ENCODE results near the gene C1QTNF6.
"Not testable (repeated sequence)": the region's sequence is repeated elsewhere in the genome, so short reads cannot be mapped to it uniquely, and the experiment has no call there.

C1QTNF6 gene

DNA sequence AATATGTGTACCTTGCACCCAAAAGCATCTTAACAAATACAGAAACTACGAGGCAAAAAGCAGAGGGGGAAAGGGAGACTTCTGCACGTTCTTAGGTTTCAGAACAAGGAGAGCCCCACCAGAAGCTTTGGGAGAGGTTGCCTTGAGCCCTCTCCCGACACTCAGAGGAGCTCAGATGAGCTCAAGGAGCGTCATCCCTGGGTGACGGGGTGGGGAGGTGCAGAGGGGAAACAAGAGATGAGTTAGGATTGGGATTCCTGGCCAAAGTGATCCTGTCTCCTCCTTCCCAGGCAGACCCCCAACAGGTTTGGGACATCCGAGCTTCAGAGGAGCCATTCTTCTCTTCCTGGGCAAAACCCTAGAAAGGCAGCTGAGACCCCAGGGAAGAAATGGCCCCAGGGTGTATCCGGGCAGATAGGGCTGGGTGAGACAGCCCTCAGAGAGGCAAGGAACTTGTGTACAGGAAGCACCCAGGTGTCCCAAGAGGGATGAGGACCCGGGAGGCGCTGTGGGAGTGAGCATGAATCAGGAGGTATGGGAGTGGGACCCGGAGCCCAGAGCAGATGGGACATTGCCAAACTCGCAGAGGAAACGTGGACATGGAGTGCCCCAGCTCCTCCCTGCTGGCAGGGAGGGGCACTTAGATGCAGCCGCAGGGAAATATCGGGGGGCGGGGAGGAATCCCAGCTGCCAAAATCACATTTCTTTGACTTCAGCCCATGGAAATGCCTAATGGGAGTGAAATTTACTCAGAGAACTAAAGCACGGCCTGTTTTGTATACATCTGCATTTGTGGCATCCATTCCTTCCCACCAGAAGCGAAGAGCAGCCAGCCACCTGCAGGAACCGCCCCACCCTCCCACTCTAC lies 12.4 kb downstream of the C1QTNF6 start:
- DNase-seq = no peak

DNA sequence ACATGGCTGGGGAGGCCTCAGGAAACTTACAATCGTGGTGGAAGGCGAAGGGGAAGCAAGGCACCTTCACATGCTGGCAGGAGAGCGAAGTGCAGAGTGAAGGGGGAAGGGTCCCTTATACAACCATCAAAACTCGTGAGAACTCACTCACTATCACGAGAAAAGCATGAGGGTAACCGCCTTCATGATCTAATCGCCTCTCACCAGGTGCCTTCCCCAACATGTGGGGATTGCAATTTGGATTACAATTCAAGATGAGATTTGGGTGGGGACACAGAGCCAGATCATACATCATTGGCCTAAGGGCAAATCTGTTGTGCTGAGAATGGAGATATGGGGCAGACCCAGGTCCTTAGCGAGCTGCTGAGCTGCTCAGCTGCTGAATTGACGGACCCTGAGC lies 13.1 kb downstream of the C1QTNF6 start:
- DNase-seq = no peak

DNA sequence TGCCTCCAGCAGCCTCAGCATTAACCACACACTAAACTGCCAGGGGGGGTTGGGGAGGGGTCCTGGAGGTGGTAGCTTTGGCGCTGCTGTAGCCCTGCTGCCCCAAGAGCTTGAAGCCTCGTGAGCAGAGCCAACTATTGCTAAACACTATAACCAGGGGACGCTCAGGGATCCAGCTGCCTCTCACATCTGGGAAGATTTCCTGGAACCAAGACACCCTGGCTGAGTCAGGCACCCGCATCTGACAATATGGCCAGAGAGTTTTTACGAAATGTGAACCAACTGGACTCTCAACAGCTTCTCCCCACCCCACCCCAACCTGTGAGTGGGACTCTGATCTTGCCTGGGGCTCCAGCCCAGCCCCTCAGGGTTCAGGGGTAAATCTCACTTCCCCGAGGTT lies 14.3 kb downstream of the C1QTNF6 start:
- DNase-seq = no peak

DNA sequence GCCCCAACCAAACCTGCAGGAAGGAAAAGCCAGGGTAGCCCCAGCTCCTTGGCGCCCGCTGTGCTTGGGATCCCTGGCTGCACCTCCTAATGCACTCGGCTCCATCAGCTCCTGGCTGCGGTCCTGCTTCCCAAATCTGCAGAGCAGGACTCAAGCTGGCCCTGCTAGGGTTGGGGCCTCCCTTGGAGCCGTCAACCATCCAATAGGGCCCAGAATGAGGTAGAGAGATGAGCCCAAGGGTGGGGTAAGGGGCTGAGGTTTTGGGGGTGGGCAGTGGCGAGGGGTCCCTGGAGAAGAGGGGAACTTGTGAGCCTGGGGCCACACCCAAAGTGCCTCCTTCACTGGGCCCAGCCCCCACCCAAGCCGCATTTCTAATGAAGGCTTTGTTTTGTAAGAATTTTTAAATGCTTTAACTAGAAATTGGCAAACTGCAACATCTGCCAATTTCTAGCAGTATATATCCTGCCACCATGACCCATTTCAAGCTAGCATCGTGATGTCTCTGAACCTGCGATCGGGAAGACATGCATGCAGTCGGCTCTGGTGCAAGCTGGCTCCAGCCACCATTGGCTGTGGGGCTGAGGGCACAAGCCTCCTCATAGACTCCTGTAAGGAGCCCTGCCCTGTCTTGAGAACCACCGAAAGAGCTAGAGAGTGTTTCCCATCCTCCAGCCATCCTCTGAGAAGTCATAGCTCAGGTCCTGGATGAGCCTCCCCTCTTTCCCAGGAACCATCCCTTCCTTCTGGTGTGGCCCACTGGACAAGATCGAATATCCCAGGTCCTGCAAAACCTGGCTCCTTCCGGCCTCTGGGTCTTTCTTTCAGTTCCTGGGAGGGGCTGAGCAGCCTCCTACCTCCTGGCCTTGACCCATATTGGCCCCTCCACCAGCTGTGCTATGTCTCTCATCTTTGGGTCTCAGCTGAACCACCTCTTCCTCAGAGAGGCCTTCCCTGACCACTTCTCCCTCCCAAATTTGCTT lies 15.5 kb downstream of the C1QTNF6 start:
- no peak for DNase-seq

DNA sequence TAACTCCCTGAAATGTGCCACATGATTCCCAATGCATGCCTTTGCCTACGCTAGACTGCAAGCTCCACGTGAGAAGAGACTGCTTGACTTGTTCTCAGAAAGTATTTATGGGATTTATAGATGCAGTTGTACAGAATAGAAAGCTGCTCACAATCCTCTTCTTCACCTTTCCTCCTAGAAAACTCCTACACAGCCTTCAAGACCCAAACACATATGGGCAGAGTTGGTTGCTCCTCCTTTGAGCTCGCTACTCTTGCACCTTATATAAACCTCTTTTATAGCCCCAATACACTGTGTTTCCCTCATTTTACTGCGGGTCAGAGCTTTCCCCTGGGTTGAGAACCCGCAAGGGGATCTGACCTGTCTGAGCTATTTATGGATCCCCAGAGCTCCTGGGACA lies 16.4 kb downstream of the C1QTNF6 start:
- no peak for DNase-seq

DNA sequence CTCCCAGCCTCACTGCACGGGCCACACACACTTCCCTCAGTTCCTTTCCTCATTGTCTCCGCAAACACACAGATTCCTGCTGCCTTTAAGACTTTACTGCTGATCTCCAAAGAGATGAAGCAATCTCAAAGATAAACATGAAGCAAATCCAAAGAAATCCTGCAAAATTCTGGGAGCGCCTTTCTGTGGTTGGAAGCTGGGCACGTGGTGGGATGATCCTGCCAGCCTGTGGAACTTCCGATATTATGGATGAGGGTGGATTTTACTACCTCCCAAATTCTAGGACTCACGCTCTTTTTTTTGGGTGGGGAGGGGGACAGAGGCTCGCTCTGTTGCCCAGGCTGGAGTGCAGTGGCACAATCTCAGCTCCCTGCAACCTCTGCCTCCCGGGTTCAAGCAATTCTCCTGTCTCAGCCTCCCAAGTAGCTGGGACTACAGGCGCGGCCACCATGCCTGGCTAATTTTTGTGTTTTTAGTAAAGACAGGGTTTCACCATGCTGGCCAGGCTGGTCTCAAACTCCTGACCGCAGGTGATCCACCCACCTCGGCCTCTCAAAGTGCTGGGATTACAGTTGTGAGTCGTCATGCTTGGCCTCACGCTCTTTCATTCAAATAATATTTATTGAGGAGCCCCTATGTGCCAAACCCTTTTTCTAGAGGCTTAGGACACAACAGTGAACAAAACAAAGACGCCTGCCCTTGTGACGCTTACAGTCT lies 17.2 kb downstream of the C1QTNF6 start:
- not testable (repeated sequence) for DNase-seq

DNA sequence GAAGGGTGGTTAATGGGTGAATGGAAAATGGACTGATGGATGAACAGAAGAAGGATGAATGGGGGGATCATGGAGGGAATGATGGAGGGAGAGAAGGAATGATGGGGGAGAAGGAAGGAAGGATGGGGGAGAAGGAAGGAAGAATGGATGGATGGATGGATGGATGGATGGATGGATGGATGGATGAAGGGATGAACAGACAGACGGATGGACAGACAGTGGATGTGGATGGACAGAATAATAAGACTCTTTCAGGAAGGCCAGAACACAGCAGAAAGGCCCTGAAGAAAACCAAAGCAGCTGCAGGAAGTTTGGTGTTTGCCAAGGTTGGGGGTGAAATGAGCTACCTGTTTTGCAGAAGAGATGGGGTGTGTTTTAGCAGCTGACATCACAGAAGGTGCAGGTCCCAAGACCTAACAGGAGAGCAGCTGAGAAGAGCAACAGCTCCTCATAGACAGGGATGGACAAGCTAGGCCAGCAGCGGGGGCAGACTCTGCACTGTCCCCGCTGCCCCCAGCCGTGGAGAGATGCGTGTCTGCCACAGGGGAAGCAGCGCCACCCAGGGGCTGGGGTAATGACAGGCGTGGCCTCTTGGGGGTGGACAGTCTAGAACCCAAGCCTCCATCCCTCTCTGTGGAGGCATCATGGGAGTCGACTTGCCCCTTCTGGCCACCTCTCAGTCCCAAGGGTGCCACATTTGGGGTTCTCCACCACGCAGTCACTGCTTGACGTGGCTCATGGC lies 17.9 kb downstream of the C1QTNF6 start:
- DNase-seq = no peak

DNA sequence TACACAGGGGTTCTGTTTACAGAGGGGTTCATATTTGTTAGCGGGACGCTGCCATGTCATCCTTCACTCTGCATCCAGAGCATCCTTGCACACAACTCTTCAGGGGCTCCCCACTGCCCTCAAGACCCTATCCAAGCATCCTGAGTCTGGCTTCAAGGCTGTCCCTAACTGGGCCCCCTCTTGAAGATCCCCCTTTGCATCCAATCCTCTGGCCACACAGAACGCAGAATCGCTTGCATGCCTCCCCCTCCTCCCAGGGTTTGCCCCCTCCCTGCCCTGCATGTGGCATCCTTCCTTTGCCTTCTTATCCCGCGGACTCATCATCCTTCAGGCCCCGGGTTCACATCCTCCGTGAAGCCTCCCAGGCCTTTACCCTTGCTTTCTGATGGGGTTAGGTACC lies 18.6 kb downstream of the C1QTNF6 start:
- DNase-seq = no peak

DNA sequence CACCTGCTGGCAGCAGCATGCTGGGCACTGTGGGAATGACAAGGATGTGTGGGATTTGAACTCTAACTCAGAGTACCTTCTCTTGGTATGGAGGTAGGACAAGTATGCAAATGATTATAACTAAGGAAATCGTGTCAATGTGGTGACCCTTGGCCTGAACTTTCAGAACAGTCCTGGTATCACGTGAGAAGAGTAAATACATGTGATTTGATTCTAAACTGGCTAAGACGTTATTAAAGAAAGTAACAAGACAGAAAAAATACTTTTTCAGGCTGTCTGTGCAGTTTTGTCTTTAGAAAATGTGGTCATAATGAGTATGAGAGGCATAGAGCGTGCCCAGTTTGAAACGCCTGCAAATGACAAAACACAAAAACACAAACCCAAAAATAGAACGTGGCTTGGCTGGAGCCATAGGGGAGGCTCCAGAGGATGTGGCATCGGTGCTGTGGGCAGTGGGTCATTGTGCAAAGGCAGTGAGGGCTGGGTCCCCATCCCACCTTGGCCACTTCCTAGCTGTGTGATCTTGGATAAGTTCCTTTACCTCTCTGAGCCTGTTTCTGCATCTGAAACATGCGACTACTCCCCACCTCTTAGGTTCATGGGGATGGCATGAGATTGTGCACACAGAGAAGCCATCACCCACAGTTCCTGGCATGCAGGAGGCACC lies 19.9 kb downstream of the C1QTNF6 start:
- no peak for DNase-seq

DNA sequence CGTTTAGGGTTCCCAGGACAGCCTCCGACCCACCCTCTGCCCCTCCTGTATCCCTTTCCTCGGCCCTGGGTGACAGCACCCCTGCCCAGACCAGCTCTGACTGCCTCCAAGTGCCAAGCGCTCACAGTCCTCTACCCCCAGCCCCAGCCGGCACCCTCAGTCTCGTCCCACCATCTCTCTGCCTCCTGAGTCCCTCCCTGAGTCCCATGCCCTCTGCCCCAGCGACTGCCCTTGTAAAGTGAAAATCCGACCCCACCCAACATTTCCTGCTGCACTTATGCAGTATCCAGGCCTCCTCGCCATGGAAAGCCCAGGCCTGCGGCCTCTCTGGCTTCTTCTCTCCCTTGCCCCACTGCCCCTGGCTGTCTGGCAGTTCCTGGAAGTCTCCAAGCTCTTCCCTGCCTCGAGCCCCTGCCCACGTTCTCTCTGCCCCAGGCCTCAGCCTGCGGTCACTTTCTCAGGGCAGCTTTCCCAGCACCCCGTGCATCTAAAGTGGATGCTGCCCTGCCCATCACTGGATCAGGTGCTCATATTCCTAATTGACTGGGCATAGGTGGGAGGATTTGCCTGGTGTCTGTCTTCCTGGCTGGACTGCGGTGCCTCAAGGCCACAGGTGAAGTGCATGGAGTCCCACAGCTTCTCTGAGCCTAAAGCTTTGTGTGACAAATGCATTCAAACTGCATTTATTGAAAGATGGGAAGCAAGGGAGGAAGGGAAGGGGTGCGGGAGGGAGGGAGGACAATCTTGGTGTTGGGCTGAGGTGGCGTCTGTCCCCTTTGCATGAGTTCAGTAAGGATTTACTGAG lies 20.7 kb downstream of the C1QTNF6 start:
- no peak for DNase-seq

DNA sequence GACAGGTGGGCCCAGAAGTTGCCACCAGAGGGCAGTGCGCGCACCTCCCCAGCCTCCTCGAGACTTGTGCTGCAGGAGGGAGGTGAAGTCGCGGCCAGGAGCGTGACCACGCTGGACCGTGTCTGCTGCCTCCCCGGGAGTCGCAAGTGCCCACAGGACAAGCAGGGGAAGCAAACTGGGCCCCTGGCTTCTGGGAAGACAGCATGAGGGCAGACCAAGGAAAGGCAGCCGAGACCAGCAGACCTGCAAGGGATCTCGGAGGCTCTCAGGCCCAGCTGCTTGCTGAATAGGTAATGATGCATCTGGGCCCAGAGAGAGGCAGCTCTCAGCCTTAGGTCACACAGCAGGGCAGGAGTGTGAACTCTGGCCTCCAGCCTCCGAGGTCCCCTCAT lies 21.4 kb downstream of the C1QTNF6 start:
- DNase-seq = peak; percentile 70

DNA sequence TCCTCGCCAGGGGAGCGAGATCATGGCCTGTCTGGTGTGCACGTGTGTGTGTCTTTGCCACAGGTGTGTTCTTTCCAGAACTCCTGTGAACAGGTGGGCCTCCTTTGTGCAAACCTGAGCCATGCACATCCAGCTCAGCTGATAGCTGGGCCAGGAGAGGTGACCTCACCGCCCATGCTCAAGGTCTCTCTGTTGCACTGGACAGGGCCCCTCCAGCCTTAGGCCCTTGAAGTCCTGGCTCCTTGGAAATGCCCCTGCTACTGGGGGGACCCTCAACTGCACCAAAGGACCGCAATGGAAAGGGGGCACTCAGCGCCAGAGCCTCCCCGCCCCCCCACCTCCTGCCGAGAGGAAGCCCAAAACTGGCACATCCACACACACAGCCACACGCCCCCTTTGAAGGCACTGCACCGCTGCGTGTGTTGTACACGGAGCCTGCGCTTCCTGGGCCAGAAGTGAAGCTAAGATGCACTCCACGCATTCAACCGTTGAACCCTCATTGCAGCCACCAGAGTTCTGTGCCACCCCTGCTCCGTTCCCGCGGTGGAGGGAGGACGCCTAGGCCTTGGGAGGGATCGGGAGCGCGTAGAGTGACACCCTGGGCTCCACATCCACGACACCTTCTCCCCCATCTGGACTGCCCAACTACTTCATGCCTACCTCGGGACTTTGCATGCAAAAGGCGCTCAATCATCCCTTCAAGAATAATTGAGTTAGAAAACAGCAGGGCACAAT lies 21.9 kb downstream of the C1QTNF6 start:
- no peak for DNase-seq

DNA sequence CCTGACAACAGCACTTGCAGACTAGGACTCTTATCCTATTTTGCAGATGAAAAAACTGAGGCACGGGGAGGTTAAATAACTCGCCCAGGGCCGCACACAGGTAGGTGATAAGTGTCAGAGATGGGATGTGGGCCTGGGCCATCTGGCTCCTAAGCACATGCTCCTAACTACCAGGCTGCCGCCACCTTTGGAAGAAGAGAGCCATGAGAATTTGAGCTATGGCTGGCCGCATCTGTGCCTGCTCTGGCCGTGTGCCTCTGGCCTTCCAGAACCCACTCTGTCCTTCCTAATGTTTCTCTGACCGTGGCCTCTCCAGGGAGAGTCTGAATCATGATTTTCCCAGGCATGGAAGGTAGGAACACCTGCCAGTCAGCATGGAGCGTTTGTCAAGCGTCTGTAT lies 23.0 kb downstream of the C1QTNF6 start:
- no peak for DNase-seq

DNA sequence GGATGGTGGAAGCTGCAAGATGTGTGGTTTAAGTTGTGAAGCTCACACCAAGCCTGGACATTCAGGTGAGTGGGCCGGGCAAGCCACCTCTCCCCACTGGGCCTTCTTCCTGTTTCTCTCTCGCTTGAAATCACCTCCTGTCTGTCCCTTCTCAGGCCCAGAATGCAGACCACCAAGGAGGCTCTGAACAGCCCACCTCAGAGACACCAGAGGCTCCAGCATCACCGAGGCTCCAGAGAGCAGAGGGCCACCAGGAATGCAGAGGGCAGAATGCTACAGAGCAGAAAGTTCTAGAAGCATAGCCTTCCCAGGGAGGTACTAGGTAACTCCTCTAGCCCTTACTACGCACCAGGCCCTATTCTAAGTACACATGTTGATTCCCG lies 23.6 kb downstream of the C1QTNF6 start:
- DNase-seq = no peak

DNA sequence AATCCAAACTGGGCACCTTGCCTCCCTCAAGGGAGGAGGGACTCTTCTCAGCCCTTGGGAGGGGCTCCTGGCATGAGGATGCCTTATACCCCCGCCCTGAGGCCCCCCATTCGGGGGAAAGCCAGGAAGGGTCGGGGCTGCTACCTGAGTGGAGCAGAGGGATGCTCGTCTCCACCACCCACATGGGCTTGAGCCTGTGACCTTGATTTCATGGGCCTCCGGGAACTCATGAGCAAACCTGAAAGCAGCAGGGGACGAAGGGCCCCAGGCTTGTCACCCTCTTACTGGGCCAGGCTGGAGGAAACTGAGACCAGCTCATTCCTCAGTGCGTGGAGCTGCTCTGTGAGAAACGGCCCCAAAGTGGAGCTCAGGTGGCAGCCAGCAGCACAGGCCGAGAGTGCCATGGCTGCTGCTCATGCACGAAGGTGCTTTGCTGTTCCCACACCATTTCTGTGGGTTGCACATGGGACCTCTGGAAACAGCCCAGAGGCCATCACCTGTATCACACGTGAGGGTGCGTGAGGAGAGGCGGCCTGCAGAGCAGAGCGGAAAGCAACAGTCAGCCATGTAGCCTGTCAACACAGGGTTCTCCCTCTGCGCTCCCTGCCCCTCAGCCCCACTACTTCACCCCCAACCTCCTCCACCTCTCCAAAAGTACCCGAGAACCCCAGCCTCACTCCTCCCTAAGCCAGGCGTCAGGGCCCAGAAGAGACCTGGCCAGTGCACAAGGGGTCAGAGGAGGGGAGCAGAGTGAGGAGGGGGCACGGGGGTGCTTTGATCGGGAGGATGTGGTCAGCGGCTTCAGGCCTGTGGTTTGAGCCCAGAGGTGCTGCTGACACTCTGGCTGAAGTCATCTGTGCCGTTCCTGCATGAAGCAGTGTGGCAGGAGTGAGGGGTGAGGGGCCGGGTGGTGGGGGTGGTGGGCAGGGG lies 24.2 kb downstream of the C1QTNF6 start:
- no peak for DNase-seq

DNA sequence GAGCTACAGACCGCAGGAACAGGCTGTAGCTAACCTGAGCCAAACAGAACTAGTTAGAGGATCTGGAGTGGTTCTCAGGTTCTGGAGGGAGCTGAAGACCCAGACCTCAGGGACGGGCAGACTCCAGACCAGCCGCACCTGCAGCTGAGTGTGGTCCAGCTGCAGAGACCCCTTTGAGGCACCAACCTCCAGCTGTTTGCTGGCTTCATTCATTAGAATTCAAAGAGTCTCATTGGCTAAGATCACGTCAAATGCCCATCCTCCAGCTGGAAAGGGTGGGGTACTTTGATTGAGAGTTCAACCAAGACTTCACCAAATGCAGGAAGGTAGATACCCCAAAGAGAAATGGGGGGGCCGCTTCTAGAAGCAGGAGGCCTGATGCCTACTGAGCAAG lies 25.0 kb downstream of the C1QTNF6 start:
- no peak for DNase-seq

DNA sequence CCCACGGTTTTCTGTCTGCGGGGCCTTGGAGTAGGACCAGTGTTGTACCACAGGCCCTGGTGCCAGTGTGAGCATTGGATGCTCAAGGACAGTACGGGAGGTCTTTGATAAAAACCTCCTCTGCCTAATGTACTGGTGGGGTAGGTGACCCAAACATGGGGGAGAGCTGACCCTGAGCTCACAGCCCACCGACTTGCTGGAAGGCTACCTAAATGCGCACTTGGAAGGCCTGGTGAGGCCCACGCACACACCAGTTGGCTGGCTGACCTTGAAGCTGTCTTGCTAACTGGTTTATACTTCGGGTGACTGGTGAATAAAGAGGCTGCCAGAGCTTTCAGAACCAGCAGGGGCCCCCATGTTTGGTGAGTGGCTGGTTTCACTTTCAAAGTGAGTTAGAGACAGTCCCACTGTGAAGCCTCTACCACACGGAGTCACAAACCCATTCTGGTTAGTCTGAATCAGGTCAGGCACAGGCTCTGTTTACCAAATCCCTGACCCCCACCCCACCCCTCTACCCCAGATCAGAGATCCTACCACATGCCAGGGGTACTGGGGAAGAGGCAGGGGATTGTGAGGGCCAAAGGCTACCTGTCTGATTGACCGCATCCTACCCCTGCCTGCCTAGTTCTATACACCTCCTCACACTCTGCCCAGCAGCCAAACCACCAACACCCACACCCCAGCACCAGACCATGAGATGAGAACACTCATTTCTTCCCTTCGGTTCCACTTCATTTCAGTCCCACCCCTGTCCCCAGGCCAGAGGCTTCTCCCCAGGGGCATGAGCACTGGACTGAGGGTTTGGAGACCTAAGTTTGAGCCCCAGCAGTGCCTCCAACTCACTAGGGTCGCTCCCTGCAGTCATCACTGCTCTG lies 25.6 kb downstream of the C1QTNF6 start:
- no peak for DNase-seq

DNA sequence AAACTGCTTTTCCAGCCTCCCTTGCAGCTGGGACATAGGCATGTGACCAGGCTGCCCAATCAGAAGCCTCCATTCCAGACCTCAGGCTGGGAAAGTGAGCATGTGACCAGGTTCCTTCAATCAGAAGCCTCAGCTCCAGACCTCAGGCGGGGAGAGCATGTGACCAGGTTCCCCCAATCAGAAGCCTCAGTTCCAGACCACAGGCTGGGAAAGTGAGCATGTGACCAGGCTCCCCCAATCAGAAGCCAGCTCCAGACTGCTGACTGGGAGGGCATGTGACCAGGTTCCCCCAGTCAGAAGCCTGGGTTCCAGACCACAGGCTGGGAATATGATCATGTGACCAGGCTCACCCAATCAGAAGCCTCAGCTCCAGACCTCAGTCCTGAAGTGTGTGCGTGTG lies 26.6 kb downstream of the C1QTNF6 start:
- peak; percentile 20 for DNase-seq

Data from EL (cell line).